Naive thymus-derived CD4-positive, alpha-beta T cell (primary cell): ENCODE data around the gene RNU5B-1. TPM values are rescaled to one million over a fixed set of nuclear protein-coding genes. Genes with fewer than 3 reads are reported as not detected.
"Not testable (repeated sequence)": the region's sequence is repeated elsewhere in the genome, so short reads cannot be mapped to it uniquely, and the experiment has no call there.

Experiments used
- ATAC-seq: fragments of 150-1000 bp; cut with Tn5 transposase; 2 replicates; pipeline ENCODE4 v1.10.0; 2021; ENCODE audit warnings: mild to moderate bottlenecking, moderate library complexity
- CTCF ChIA-PET: fragments of 350-600 bp; sonication (Branson Sonifier 250); formaldehyde crosslinking; loops from one replicate; lab custom pipeline; 2021; ENCODE audit warnings: antibody characterized with exemption; lab: Charles Lee
- POLR2A ChIA-PET: fragments of 350-600 bp; sonication (Branson Sonifier 250); formaldehyde crosslinking; loops from one replicate; lab custom pipeline; 2021; ENCODE audit warnings: antibody characterized with exemption, inconsistent platforms; lab: Charles Lee
- DNase-seq, 9 donors: peaks; one replicate each; pipeline versions ENCODE4 v3.0.0 to v3.0.0-alpha.2; 2020 to 2022; ENCODE audit warnings: mixed read lengths in 1 of 9
- H3K27ac ChIP-seq: one replicate; pipeline ENCODE4 v1.7.0; 2013; ENCODE audit warnings: mild to moderate bottlenecking, low read depth, low read length, moderate library complexity
- H3K27me3 ChIP-seq, 2 donors: one replicate each; pipeline ENCODE4 v1.7.0; 2013; ENCODE audit warnings: low read length in 2 of 2, mild to moderate bottlenecking in 2 of 2, moderate library complexity in 2 of 2; ENCODE audit not compliant: control insufficient read depth in 2 of 2, insufficient read depth in 2 of 2
- H3K36me3 ChIP-seq, 3 experiments: 1 replicate in 2 of 3; 2 replicates in 1 of 3; pipeline ENCODE4 v1.7.0; 2013; ENCODE audit warnings: low read length in 3 of 3, mild to moderate bottlenecking in 3 of 3, moderate library complexity in 1 of 3; ENCODE audit not compliant: insufficient read depth in 3 of 3, control insufficient read depth in 2 of 3
- H3K4me1 ChIP-seq, 2 donors: one replicate each; pipeline ENCODE4 v1.7.0; 2013; ENCODE audit warnings: low read length in 2 of 2, mild to moderate bottlenecking in 2 of 2, moderate library complexity in 1 of 2; ENCODE audit not compliant: control insufficient read depth in 2 of 2, insufficient read depth in 2 of 2
- H3K4me3 ChIP-seq: 2 replicates; pipeline ENCODE4 v1.7.0; 2013; ENCODE audit warnings: mild to moderate bottlenecking, low read length
- H3K9me3 ChIP-seq, 3 experiments: 1 replicate in 2 of 3; 2 replicates in 1 of 3; pipeline ENCODE4 v1.7.0; 2013; ENCODE audit warnings: low read length in 3 of 3; ENCODE audit not compliant: control insufficient read depth in 2 of 3
- H3K27ac Mint-ChIP-seq, 9 donors: one replicate each; pipeline ENCODE4 v1.8.0; 2020 to 2022; ENCODE audit warnings: mixed read lengths in 9 of 9, mild to moderate bottlenecking in 8 of 9, moderate library complexity in 5 of 9, inconsistent platforms in 2 of 9
- H3K27me3 Mint-ChIP-seq, 5 donors: one replicate each; pipeline ENCODE4 v1.8.0; 2021 to 2022; ENCODE audit warnings: mixed read lengths in 5 of 5, mild to moderate bottlenecking in 1 of 5
- H3K36me3 Mint-ChIP-seq, 5 donors: one replicate each; pipeline ENCODE4 v1.8.0; 2020 to 2022; ENCODE audit warnings: mixed read lengths in 5 of 5, mild to moderate bottlenecking in 3 of 5, inconsistent platforms in 1 of 5
- H3K4me1 Mint-ChIP-seq, 7 donors: one replicate each; pipeline ENCODE4 v1.8.0; 2020 to 2022; ENCODE audit warnings: mixed read lengths in 7 of 7, mild to moderate bottlenecking in 3 of 7, inconsistent platforms in 1 of 7
- H3K4me3 Mint-ChIP-seq, 10 donors: one replicate each; pipeline ENCODE4 v1.8.0; 2020 to 2022; ENCODE audit warnings: mild to moderate bottlenecking in 10 of 10, mixed read lengths in 10 of 10, moderate library complexity in 6 of 10, inconsistent platforms in 2 of 10
- H3K9me3 Mint-ChIP-seq, 11 donors: one replicate each; pipeline ENCODE4 v1.8.0; 2020 to 2022; ENCODE audit warnings: mixed read lengths in 11 of 11, mild to moderate bottlenecking in 4 of 11, inconsistent platforms in 1 of 11, moderate library complexity in 1 of 11
- intact Hi-C, 2 donors: fragments of 100-400 bp; cut with micrococcal nuclease; formaldehyde crosslinking; loops; one replicate each; pipeline ENCODE4 v1.15.1; 2023
- polyA plus RNA-seq, 2 donors: library from polyadenylated mRNA; unstranded; fragments of 300-500 nt; fragmentation: Illumina TruSeq; gene quantifications; one replicate each; pipeline ENCODE4 v1.2.3, GENCODE V29; 2021
- total RNA-seq, 6 experiments: library from RNA in 5 of 6; stranded (reverse) in 5 of 6; gene quantifications; 1 replicate in 5 of 6; 2 replicates in 1 of 6; pipeline ENCODE4 v1.2.3 and lab custom pipeline; 2021 to 2026

RNU5B-1 gene
- total and polyA plus RNA-seq, 7 experiments from 2014 or later: 18.9 TPM; not detected in 6

- DNase-seq (no peak), ATAC-seq (no peak)
- CTCF ChIA-PET: no interaction called here
Observed at GRCh38 chr15:65342493-65342892, 38.0 kb downstream of the RNU5B-1 start.

GRCh38 chr15:65343374-65343981 lies 39.0 kb downstream of the RNU5B-1 start:
- intact Hi-C loops: no loop called here
- Mint-ChIP-seq H3K27ac (no peak overlapping the region), H3K36me3 (no peaks in the 10 kb centered on the region), H3K27me3 (peaks cover 0 to 23% (median 10%) of the 10 kb centered on the region in 5 donors), H3K4me3 (no peak overlapping the region), H3K9me3 (no peaks in the 10 kb centered on the region), H3K4me1 (peaks cover 0 to 6% (median 0%) of the 10 kb centered on the region in 7 donors)
- CTCF ChIA-PET: no interaction called here
- Histone ChIP-seq H3K27ac (no peak overlapping the region), H3K4me1 (no peaks in the 10 kb centered on the region), H3K9me3 (no peaks in the 10 kb centered on the region), H3K27me3 (no peaks in the 10 kb centered on the region), H3K36me3 (no peaks in the 10 kb centered on the region), H3K4me3 (no peak overlapping the region)
- DNase-seq (no peak), ATAC-seq (no peak)
- POLR2A ChIA-PET: no interaction called here

More at GRCh38 chr15:65342493-65342892, 38.0 kb downstream of the RNU5B-1 start:
- Histone ChIP-seq H3K9me3 (no peaks in the 10 kb centered on the region), H3K27ac (no peak overlapping the region), H3K27me3 (no peaks in the 10 kb centered on the region), H3K4me1 (no peaks in the 10 kb centered on the region), H3K36me3 (no peaks in the 10 kb centered on the region), H3K4me3 (no peak overlapping the region)
- peaks cover 0 to 6% (median 0%) of the 10 kb centered on the region in 7 donors for H3K4me1 Mint-ChIP-seq
- peaks cover 0 to 22% (median 10%) of the 10 kb centered on the region in 5 donors for H3K27me3 Mint-ChIP-seq
- no peaks in the 10 kb centered on the region for H3K36me3 Mint-ChIP-seq
- H3K4me3 Mint-ChIP-seq: no peak overlapping the region
- no peaks in the 10 kb centered on the region for H3K9me3 Mint-ChIP-seq
- POLR2A ChIA-PET: no interaction called here
- no peak overlapping the region for H3K27ac Mint-ChIP-seq
- intact Hi-C loops: no loop called here

- ChIA-PET CTCF (no interaction called here), POLR2A (no interaction called here)
- intact Hi-C loops: no loop called here
- Histone ChIP-seq H3K27me3 (no peaks in the 10 kb centered on the region), H3K4me3 (no peak overlapping the region), H3K4me1 (no peaks in the 10 kb centered on the region), H3K9me3 (no peaks in the 10 kb centered on the region), H3K36me3 (no peaks in the 10 kb centered on the region), H3K27ac (no peak overlapping the region)
- Mint-ChIP-seq H3K27ac (no peak overlapping the region), H3K9me3 (no peaks in the 10 kb centered on the region), H3K4me1 (peaks cover 0 to 6% (median 0%) of the 10 kb centered on the region in 7 donors), H3K4me3 (no peak overlapping the region), H3K36me3 (no peaks in the 10 kb centered on the region), H3K27me3 (peaks cover 7 to 26% (median 13%) of the 10 kb centered on the region in 5 donors)
- no peak for ATAC-seq
- no peak for DNase-seq
Observed at GRCh38 chr15:65344214-65344913, 39.9 kb downstream of the RNU5B-1 start.

- Mint-ChIP-seq H3K9me3 (peaks cover 0 to 3% (median 0%) of the 10 kb centered on the region in 11 donors), H3K4me3 (no peak overlapping the region), H3K4me1 (peaks cover 0 to 2% (median 0%) of the 10 kb centered on the region in 7 donors), H3K36me3 (no peaks in the 10 kb centered on the region), H3K27me3 (peaks cover 12 to 24% (median 13%) of the 10 kb centered on the region in 5 donors), H3K27ac (no peak overlapping the region)
- no peaks in the 10 kb centered on the region for H3K36me3 ChIP-seq
- ChIA-PET CTCF (no interaction called here), POLR2A (no interaction called here)
- ATAC-seq (no peak), DNase-seq (no peak)
- no peaks in the 10 kb centered on the region for H3K27me3 ChIP-seq
- no peak overlapping the region for H3K27ac ChIP-seq
- no peaks in the 10 kb centered on the region for H3K4me1 ChIP-seq
- no peak overlapping the region for H3K4me3 ChIP-seq
- intact Hi-C loops: no loop called here
- no peaks in the 10 kb centered on the region for H3K9me3 ChIP-seq
Observed at GRCh38 chr15:65344914-65345275, 40.4 kb downstream of the RNU5B-1 start.

- DNase-seq (no peak), ATAC-seq (no peak)
- H3K4me3 Mint-ChIP-seq: no peak overlapping the region
- CTCF ChIA-PET: no interaction called here
- no peak overlapping the region for H3K27ac ChIP-seq
- H3K27ac Mint-ChIP-seq: no peak overlapping the region
- no peaks in the 10 kb centered on the region for H3K4me1 Mint-ChIP-seq
- H3K4me1 ChIP-seq: no peaks in the 10 kb centered on the region
- H3K36me3 ChIP-seq: no peaks in the 10 kb centered on the region
- peaks cover 0 to 11% (median 3%) of the 10 kb centered on the region in 11 donors for H3K9me3 Mint-ChIP-seq
- H3K36me3 Mint-ChIP-seq: no peaks in the 10 kb centered on the region
- no peaks in the 10 kb centered on the region for H3K9me3 ChIP-seq
- intact Hi-C loops: no loop called here
- no peak overlapping the region for H3K4me3 ChIP-seq
- POLR2A ChIA-PET: no interaction called here
- H3K27me3 Mint-ChIP-seq: peaks cover 17 to 26% (median 21%) of the 10 kb centered on the region in 5 donors
- H3K27me3 ChIP-seq: no peaks in the 10 kb centered on the region
Observed at GRCh38 chr15:65346856-65347598, 42.5 kb downstream of the RNU5B-1 start.

GRCh38 chr15:65347756-65348155 lies 43.3 kb downstream of the RNU5B-1 start:
- CTCF ChIA-PET, H3K36me3 ChIP-seq, H3K4me3 Mint-ChIP-seq, H3K27ac Mint-ChIP-seq, H3K27me3 ChIP-seq, H3K36me3 Mint-ChIP-seq, DNase-seq, ATAC-seq, H3K4me1 Mint-ChIP-seq, intact Hi-C loops, H3K9me3 ChIP-seq, H3K27ac ChIP-seq, POLR2A ChIA-PET, H3K4me3 ChIP-seq, H3K4me1 ChIP-seq: not testable (repeated sequence)
- peaks cover 19 to 30% (median 24%) of the 10 kb centered on the region in 5 donors for H3K27me3 Mint-ChIP-seq
- peaks cover 0 to 19% (median 3%) of the 10 kb centered on the region in 11 donors for H3K9me3 Mint-ChIP-seq
